ENCODE data around the gene ELP5. TPM values are rescaled to one million over a fixed set of nuclear protein-coding genes. Genes with fewer than 3 reads are reported as not detected.

The ELP5 gene
- total and polyA plus RNA-seq, 2 of the 4 experiments (the other 2 are of a cell fraction): 39.3 to 46.6 TPM

- Histone ChIP-seq H3K9ac (ENCODE audit: low read depth, low read length) (peak overlapping the region; percentile 72), H3K56ac (ENCODE audit: extremely low read depth, insufficient read depth, low read length) (peak overlapping the region; percentile 83), H2BK20ac (ENCODE audit: low read depth, low read length) (no peak overlapping the region), H3K9me1 (ENCODE audit: insufficient read depth, low read length) (peaks cover 17% of the 10 kb centered on the region; the same call in 1 of the 2 replicates), H3K4ac (ENCODE audit: low read depth, low read length) (peak overlapping the region; percentile 88), H2AK9ac (replicated peaks; ENCODE audit: low read depth, low read length, poor library complexity) (peak overlapping the region; percentile 93), H3K4me2 (ENCODE audit: low read depth, low read length) (peak overlapping the region; percentile 81), H2AK5ac (ENCODE audit: low read depth, low read length) (peak overlapping the region; percentile 87), H3K4me3 (ENCODE audit: insufficient read depth, low read depth, low read length) (peak overlapping the region; percentile 66), H4K8ac (ENCODE audit: low read depth in 2 of 2, low read length in 2 of 2) (peak overlapping the region in 1 of 2 experiments; percentile 53; a peak in 3 of 4 replicates), H2BK5ac (ENCODE audit: low read depth, low read length, poor library complexity, severe bottlenecking) (peak overlapping the region; percentile 83), H2AFZ (replicated peaks; ENCODE audit: low read length, poor library complexity) (peak overlapping the region; percentile 95), H3K9me3 (ENCODE audit: control insufficient read depth, insufficient read depth, low read length) (no peaks in the 10 kb centered on the region), H4K20me1 (ENCODE audit: insufficient read depth, low read length) (peaks cover 42% of the 10 kb centered on the region), H3K79me1 (ENCODE audit: low read depth in 1 of 2, low read length in 2 of 2) (peaks cover 12 to 75% of the 10 kb centered on the region in 2 experiments), H3K36me3 (ENCODE audit: control insufficient read depth, insufficient read depth, low read length) (peaks cover 45% of the 10 kb centered on the region), H3K27ac (ENCODE audit: insufficient read depth, low read length) (peak overlapping the region; percentile 73), H3K18ac (ENCODE audit: low read depth, low read length) (no peak overlapping the region), H4K91ac (ENCODE audit: insufficient read depth, low read depth, low read length) (peak overlapping the region; percentile 43), H3K4me1 (ENCODE audit: control insufficient read depth, insufficient read depth, low read length) (peaks cover 19% of the 10 kb centered on the region), H3K23ac (ENCODE audit: low read depth, low read length) (peak overlapping the region; percentile 86), H2BK120ac (ENCODE audit: low read depth, low read length) (peak overlapping the region; percentile 22; the same call in 1 of the 2 replicates), H3K14ac (replicated peaks; ENCODE audit: low read depth, low read length) (peak overlapping the region; percentile 74), H3K27me3 (ENCODE audit: control insufficient read depth, insufficient read depth, low read length) (no peaks in the 10 kb centered on the region), H4K5ac (ENCODE audit: low read depth, low read length) (no peak overlapping the region), H2BK15ac (ENCODE audit: low read depth, low read length) (no peak overlapping the region)
- peak; percentile 6 for ATAC-seq (ENCODE audit: low read depth)
- in situ Hi-C loops (cut with MboI; ENCODE audit: low sequenced_read_pairs) (no loop called here), dilution Hi-C loops (cut with HindIII; ENCODE audit: low sequenced_read_pairs, unreplicated experiment) (no loop called here), intact Hi-C loops (cut with micrococcal nuclease) (loop anchor here (2.0 kb wide), 1 partner anchor 14 kb away; the partner anchor contains the start of gene DVL2)
- 47% methylated on average over 4 of the region's 11 CpGs; no CpG with 5 or more reads in 1 of the 2 experiments for WGBS, 2 experiments (ENCODE audit: extremely low coverage in 2 of 2, insufficient read length in 1 of 2)
- ChIA-PET POLR2A (ENCODE audit: unreplicated experiment) (interaction anchor here (1.4 to 1.5 kb wide), 2 partner anchors 14 to 22 kb away, joined by 3 to 4 read pairs; partner anchors contain the start of genes DVL2 and GABARAP), CTCF (interaction anchor here (0.6 to 1.0 kb wide), 4 partner anchors 11 to 130 kb away, joined by 3 to 5 read pairs (median 4); partner anchors contain the start of gene PHF23)
- peak; percentile 63 for DNase-seq
- no TSS peak for BruUV-seq (replicated peaks)
- TF ChIP-seq FOS (IDR thresholded peaks at IDR 0.05; ENCODE audit: low read depth, low read length) (no peak), MXI1 (IDR thresholded peaks at IDR 0.05; ENCODE audit: borderline replicate concordance, low read depth, low read length) (no peak), ELK1 (IDR thresholded peaks at IDR 0.05; ENCODE audit: borderline replicate concordance, low read depth, low read length) (no peak), MAZ (IDR thresholded peaks at IDR 0.05; ENCODE audit: borderline replicate concordance, low read depth, low read length) (peak; percentile 50; the same call in 1 of the 2 replicates), MAFK (IDR thresholded peaks at IDR 0.05; ENCODE audit: low read depth, low read length) (peak; percentile 58), USF2 (IDR thresholded peaks at IDR 0.05; ENCODE audit: low read depth, low read length) (no peak), BHLHE40 (IDR thresholded peaks at IDR 0.05; ENCODE audit: low read depth, low read length) (no peak), CHD1 (IDR thresholded peaks at IDR 0.05; ENCODE audit: low read depth, low read length) (no peak), RFX5 (IDR thresholded peaks at IDR 0.05; ENCODE audit: low read depth, low read length) (no peak), RCOR1 (IDR thresholded peaks at IDR 0.05; ENCODE audit: insufficient replicate concordance, low read length) (no peak), POLR2A (IDR thresholded peaks at IDR 0.05; ENCODE audit: low read depth, low read length) (peak; percentile 15), NFE2L2 (IDR thresholded peaks at IDR 0.05; ENCODE audit: low read depth, low read length) (no peak), CTCF (conservative IDR thresholded peaks at IDR 0.05; ENCODE audit: low read depth, low read length) (peak; percentile 55), SMC3 (IDR thresholded peaks at IDR 0.05; ENCODE audit: low read depth, low read length) (peak; percentile 42)
Measured at GRCh38 chr17:7220593-7221277, 31.3 kb upstream of the ELP5 start.
